GM06990 (cell line): ENCODE results near the gene TLL1.

ENCODE experiments used
- DNase-seq: peaks from one replicate; pipeline ENCODE4 v3.0.0-alpha.2; 2011; ENCODE audit not compliant: insufficient read length; ENCODE audit errors: extremely low read depth
- H3K27me3 ChIP-seq: replicated peaks from 2 replicates; pipeline ENCODE4 v1.6.0; 2011; ENCODE audit warnings: low read length; ENCODE audit not compliant: control insufficient read depth, insufficient read depth
- H3K36me3 ChIP-seq: 2 replicates; pipeline ENCODE4 v1.5.1; 2011; ENCODE audit warnings: low read length; ENCODE audit not compliant: control insufficient read depth, insufficient read depth
- H3K4me3 ChIP-seq: replicated peaks from 2 replicates; pipeline ENCODE4 v1.5.1; 2011; ENCODE audit warnings: low read depth, mild to moderate bottlenecking, control low read depth, low read length
- TF ChIP-seq, protein P1 (sequence below): IDR thresholded peaks from 2 replicates; pipeline ENCODE4 v1.5.1; 2011; ENCODE audit warnings: low read length, control low read depth, mild to moderate bottlenecking, inconsistent platforms; ENCODE audit not compliant: insufficient read depth, poor library complexity, severe bottlenecking

The TLL1 gene

DNA sequence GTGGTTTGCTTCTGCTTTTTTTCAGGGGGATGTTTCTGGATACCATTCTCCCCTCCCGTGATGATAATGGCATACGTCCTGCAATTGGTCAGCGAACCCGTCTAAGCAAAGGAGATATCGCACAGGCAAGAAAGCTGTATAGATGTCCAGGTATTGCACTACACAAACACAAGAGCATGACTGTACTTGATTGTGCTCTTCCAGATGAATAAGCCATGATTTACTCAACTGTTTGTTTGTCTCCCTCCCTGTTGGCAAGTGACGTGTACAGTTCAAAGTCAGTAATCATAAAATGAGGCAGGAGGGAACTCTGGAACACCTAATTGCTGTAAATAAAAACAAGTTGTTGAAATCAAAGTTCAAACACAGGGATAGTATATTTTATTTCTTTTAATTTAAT, 141.4 kb downstream of the TLL1 start:
- H3K4me3 ChIP-seq: no peak overlapping the region
- no peaks in the 10 kb centered on the region for H3K36me3 ChIP-seq
- DNase-seq: no peak
- TF ChIP-seq, protein P1, sequence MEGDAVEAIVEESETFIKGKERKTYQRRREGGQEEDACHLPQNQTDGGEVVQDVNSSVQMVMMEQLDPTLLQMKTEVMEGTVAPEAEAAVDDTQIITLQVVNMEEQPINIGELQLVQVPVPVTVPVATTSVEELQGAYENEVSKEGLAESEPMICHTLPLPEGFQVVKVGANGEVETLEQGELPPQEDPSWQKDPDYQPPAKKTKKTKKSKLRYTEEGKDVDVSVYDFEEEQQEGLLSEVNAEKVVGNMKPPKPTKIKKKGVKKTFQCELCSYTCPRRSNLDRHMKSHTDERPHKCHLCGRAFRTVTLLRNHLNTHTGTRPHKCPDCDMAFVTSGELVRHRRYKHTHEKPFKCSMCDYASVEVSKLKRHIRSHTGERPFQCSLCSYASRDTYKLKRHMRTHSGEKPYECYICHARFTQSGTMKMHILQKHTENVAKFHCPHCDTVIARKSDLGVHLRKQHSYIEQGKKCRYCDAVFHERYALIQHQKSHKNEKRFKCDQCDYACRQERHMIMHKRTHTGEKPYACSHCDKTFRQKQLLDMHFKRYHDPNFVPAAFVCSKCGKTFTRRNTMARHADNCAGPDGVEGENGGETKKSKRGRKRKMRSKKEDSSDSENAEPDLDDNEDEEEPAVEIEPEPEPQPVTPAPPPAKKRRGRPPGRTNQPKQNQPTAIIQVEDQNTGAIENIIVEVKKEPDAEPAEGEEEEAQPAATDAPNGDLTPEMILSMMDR: no peak
- no peaks in the 10 kb centered on the region for H3K27me3 ChIP-seq

DNA sequence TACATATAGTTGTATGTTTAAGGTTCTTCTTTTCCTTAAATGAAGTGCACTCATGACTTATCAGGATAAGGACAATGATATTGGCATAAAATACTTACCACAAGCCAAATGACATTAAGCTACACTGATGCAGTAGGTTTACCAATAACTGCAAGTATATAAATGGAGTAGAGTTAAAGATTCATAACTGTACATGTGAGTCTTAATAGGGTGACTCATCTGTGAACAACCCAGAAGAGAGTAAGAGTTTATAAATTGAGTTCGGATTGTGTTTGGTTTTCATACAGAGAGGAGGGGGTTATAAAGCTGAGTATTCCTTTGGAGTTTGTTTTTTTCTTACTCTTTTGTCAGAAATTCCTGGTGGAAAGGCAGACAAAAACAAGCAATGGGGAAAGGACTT, 144.8 kb downstream of the TLL1 start:
- TF ChIP-seq, protein P1: no peak

DNA sequence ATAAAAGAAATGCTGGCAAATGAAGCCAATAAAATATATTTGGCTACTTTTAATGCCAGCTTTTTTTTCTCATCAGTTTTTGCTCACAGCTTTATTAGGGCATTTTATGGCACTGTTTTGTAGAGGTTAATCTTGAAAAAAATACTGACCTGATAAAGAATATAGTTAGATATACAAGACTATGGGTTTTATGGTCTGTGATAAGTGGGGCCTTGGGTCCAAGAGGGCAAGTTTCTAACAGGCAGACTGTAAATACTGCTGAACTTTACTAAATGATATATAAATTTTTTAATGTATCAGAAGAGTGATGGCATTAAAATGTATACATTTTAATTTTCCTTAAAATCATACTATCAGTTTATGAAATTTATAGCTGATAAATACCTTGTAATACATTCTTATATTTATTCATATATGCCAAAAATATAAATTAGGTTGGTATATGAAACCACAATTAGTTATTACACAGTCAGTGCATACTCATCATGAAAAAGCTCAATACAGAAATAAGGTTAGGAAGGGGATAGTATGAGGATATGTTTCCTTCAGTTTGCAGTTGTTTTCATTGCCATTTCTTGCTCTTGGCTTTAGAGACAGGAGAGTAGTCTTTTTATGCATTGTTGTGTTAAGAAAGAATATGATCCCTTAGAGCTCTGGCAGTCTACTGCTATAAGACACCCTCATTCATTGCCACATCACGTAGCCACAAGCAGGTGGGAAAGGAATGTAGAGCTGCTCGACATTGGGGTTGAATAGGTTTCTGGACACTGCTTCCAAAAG, 146.6 kb downstream of the TLL1 start:
- no peak for DNase-seq
- no peaks in the 10 kb centered on the region for H3K36me3 ChIP-seq
- no peaks in the 10 kb centered on the region for H3K27me3 ChIP-seq
- H3K4me3 ChIP-seq: no peak overlapping the region
- TF ChIP-seq, protein P1: no peak

More for the DNA sequence above, 144.8 kb downstream of the TLL1 start:
- H3K36me3 ChIP-seq: no peaks in the 10 kb centered on the region
- no peak overlapping the region for H3K4me3 ChIP-seq
- no peaks in the 10 kb centered on the region for H3K27me3 ChIP-seq
- DNase-seq: no peak

DNA sequence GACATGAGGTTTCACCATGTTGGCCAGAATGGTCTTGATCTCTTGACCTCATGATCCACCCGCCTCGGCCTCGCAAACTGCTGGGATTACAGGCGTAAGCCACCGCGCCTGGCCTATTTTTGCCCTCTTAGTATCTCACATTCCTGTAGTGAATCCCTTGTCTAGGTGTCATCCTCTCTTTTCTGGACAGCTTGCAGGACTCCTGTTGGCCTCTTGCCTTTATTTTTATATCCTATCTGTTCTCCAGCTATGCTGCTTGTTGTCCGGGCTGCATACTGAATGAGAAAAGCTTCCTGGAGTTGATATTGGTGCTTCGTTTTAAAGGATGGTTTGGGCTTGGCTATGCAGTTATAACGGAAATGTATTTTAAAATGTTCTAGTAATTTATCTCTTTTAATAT, 148.6 kb downstream of the TLL1 start:
- TF ChIP-seq, protein P1: no peak
- Histone ChIP-seq H3K36me3 (no peaks in the 10 kb centered on the region), H3K4me3 (no peak overlapping the region), H3K27me3 (no peaks in the 10 kb centered on the region)
- no peak for DNase-seq

DNA sequence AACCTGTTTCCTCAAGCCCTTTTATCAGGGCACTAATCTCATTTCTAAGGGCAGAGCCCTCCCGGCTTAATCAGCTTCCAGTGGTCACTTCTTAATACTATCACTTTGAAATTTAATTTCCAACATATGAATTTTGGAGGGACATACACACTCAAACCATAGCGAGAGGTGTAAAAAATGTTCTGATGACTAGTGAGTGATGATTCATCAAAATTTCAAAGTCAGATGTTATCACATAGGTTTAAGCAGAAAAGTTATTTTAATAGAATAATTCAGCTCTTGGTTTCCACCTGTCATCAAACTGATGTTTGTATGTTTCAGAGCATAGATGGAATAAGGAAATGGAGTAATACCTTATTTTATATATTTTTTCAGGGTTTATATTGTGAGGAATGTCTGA, 161.9 kb downstream of the TLL1 start:
- Histone ChIP-seq H3K4me3 (no peak overlapping the region), H3K27me3 (no peaks in the 10 kb centered on the region), H3K36me3 (no peaks in the 10 kb centered on the region)
- TF ChIP-seq, protein P1: no peak
- no peak for DNase-seq
